Frontal cortex (tissue), 4 donors: ENCODE measurements around the gene CYBC1. TPM values are rescaled to one million over a fixed set of nuclear protein-coding genes. Genes with fewer than 3 reads are reported as not detected.

Experiments
- DNase-seq, 2 donors: peaks; one replicate each; pipeline ENCODE4 v3.0.0; 2012; ENCODE audit warnings: low spot score in 2 of 2
- FAIRE-seq: peaks from 2 replicates; lab custom pipeline; 2012; peaks lifted over from hg19 to GRCh38; lab: Jason Lieb, UNC
- total RNA-seq: library from RNA; depleted of rRNA; stranded (reverse); fragments of >200 nt; gene quantifications from one replicate; pipeline ENCODE4 v1.2.3, GENCODE V29; 2014
- donor health status: control.
- donor health status: control.
- donor health status: control.

The CYBC1 gene
- total RNA-seq, 1 donor from 2014 or later, result 19.2 TPM

DNA sequence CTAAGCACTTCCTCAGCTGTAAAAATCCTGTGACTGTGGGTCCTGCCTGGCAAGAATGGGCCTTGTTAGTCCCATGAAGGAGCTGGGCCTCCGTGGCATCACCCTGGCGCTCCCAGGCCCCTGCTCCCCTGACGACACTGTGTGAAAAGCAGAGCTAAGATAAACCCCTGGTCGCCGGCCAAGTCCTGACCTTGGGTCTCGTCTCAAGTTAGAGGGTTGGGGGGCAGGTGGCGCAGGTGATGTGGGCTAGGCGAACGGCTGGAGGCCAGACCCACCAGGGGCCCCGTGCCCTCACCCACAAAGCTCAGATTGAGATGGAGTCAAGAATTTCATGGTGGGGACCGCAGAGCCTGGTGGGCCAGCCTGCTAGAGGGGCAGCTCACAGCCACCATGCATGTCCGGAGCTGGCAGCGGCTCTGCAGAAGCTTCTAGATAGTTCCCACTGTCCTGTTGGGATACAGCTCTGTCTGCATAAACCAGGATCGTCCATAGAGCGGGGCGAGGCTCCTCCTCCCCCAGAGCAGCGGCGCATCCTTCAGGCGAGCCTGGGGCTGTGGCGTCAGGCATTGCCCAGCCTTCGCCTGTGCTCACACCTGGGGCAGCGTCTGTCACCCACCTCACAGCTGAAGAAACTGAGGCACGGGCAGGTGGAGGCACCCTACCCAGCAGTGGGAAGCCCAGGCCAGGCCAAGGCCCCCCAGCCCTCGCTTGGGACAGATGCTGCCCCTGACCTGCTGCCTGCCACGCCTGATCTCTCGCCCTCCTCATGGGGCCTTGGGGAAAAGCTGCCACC, 12.0 kb downstream of the CYBC1 start:
- FAIRE-seq (no peak), DNase-seq (no peak)

- no peak for DNase-seq
- FAIRE-seq, result no peak
Observed at GRCh38 chr17:82437325-82437668, 13.3 kb downstream of the CYBC1 start.

GRCh38 chr17:82436601-82437324, 13.8 kb downstream of the CYBC1 start:
- DNase-seq, result no peak
- FAIRE-seq, result no peak

DNA sequence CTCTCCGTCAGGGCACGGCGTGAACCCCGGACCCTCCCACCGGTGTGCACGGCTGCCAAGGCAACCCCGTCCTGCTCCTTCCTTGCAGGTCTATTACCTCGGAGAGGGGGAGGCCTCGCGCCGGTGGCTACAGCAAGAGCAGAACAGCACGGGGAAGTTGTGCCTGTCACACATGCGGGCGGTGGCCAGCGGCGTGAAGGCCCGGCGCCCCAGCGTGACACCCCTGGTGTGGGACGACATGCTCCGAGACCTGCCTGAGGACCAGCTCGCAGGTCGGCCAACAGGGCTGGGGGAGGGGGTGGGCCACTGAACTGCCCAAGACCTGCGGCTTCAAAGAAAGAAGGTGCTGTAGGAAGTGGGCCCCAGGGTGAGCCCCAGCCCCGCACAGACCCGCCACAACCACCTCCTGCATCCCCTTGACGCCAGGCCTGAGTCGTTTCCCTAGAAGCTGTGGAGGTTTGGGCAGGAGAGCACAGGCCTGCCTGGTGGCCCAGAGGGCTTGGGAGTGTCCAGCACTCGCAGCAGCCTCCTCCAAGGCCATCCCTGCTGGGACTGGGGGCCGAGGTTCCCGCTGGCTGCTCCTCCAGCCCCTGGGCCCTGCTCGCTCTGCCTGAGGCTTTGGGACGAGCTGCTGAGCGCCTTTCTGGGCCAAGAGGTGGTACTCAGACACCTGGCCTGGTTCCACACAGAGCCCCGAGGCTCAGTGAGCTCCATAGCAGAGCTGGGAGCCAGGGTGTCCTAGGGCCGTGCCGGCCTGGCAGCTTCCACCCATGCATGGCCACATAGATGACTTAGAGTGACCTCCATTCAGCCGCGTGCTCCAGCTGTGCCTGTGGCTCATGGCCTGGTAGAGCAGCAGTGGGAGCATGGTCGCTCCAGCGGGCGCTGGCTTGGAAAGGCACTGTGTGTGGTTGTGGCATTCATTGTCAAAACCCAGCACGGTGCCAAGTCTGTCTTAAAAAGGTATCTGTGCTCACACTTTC, 14.7 kb downstream of the CYBC1 start:
- no peak for FAIRE-seq
- DNase-seq, result no peak

DNA sequence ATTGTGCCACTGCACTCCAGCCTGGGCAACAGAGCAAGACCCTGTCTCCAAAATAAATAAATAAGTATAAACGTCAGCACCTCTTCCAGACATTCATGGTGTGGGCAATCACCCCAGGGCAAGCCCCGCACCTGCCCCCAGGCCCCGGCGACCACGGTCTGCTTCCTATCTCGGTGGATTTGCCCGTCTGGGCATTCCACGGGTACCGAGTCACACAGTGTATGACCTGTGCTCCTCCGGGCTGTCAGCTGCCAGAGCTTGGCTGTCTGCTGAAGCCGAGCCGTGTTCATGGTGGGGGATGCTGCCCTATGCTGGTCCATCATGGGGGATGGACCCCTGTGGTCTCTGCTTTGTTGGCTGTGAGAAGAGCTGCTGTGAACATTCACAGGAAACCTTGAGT, 15.4 kb downstream of the CYBC1 start:
- DNase-seq, result no peak

GRCh38 chr17:82434216-82434565, 16.4 kb downstream of the CYBC1 start:
- no peak for DNase-seq
- FAIRE-seq, result no peak

More for the DNA sequence above, 15.4 kb downstream of the CYBC1 start:
- FAIRE-seq, result no peak

DNA sequence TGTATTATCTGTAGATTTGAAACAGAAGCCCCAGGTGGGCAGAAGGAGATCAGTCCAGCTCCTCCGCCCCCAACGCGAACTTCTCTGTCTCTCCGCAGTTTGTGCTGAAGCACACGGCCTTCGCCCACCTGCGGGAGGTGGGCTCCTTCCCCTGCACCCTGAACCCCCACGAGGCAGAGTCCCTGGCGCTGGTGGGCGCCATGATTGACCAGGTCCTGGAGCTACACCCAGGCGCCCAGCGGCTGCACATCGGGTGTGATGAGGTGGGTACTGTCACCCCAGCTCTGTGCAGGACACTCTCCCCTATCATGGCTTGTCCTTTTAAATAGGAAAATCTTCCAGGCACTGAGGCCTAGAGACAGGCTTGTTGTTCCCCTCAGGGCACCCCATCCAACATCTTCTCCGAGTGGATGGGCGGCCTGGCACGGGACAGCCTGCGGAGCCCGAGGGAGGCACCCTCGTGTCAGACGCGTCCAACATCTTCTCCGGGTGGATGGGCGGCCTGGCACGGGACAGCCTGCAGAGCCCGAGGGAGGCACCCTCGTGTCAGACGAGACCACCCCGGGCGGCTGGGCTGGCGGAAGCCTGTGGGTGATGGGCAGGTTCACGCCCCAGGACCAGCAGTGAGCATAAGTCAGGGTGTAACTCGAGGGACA, 16.9 kb downstream of the CYBC1 start:
- no peak for DNase-seq
- no peak for FAIRE-seq

DNA sequence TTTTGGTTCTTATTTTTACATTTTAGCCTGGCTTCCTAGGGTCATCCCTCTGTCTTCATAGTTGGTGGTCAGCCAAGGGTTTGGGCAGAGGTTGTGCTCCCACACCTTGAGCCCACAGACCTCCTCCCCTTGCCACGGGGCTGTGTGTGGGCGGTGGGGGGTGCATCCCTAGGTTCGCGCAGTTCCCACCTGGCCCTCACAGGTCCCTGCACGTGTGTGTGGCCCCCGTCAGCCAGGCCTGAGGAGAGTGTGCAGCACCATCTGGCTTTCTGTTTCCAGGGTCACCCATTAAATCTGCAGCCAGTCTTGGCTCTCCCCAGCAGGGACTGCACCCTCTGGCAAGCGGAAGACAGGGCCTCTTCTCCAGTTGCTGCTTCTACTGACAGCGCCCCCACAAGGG, 18.5 kb downstream of the CYBC1 start:
- DNase-seq, result no peak
- no peak for FAIRE-seq

DNA sequence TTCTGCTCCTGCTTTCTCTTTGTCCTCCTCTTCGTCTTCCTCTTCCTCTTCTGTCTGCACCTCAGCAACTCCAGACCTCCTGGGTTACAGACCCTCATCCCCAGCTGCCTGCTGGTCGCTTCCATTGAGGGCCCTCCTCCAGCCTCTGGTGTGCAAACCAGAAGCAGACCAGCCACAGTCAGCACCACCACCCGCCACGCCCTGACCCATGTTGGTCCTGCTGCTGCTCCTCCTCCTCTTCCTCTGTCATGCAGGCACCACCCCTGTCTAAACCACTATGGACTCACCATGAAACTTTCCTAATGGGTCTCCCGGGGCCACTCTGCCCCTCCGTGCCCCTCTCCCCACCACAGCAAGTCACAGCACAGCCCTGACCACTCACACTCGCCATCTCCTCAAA, 20.7 kb downstream of the CYBC1 start:
- DNase-seq, result no peak
- no peak for FAIRE-seq

DNA sequence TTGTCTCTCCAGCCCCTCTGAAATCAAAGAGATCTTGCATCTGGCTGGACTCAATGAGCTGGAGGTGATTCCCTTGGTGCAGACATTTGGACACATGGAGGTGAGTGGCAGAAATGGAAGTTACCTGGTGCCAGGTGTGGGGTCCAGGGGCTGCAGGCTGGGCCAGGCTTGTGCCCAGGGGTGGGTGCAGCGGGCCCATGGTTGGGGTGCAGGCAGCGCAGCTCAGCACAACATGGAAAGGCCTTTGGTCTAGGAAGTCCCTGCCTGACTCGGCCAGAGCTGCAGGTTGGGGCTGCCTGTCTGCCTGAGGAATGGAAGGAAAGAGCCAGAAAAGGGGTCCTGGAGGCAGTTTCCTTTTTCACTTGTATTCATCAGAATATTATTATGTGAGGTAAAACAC, 22.0 kb downstream of the CYBC1 start:
- no peak for DNase-seq
- no peak for FAIRE-seq

GRCh38 chr17:82424863-82425159, 25.7 kb downstream of the CYBC1 start:
- FAIRE-seq (no peak), DNase-seq (no peak)

- FAIRE-seq (no peak), DNase-seq (no peak)
Observed at GRCh38 chr17:82424001-82424862, 26.3 kb downstream of the CYBC1 start.

DNA sequence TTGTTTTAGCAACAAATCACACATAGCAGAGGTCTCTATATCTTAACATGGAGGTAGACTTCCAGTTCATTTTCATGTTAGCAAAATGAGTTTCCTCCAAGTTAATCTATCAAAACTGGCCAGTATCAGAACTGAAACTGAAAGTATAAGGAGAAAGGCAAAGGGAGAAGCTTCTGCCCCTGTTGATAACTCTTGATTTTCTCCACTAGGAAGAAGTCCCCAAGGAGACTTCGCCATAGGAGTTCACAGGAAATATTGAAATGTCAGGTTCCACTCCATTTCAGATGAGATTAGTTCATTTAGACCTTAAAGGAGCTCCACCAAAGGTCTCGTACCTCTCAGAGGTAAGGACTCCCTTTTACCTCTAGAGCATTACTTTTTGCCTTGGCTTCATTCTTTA, 31.0 kb downstream of the CYBC1 start:
- DNase-seq, result no peak
- no peak for FAIRE-seq

GRCh38 chr17:82418001-82418986, 32.3 kb downstream of the CYBC1 start, which contains the start of the genes HEXD and OGFOD3:
Gene HEXD (plus strand): TSS chr17:82418347. CDS start chr17:82419800, 1,453 bp downstream.
Gene OGFOD3 (minus strand): TSS chr17:82418586. CDS start chr17:82418485, 101 bp downstream.
- FAIRE-seq (no peak), DNase-seq (peak; percentile 99)

GRCh38 chr17:82416771-82417170, 33.8 kb downstream of the CYBC1 start:
- FAIRE-seq (no peak), DNase-seq (no peak)

DNA sequence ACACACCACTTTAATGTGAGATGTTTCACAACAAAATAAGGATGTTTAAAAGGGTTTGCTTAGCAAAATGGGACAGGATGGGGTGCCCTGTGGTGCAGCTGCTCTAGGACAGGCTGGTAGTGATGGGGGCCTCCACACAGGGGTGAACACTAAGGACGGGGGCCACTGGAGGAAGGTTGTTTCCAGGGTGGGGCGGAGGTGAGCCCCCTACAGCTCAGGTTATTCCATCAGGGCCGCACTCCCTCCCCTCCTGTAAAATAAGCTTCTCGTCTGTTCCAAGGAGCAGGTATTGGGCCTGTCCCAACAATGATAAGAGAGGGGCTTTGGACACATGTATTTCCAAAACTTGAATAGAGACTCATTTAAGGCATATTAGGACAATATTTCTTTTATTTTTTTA, 34.3 kb downstream of the CYBC1 start:
- FAIRE-seq, result no peak

DNA sequence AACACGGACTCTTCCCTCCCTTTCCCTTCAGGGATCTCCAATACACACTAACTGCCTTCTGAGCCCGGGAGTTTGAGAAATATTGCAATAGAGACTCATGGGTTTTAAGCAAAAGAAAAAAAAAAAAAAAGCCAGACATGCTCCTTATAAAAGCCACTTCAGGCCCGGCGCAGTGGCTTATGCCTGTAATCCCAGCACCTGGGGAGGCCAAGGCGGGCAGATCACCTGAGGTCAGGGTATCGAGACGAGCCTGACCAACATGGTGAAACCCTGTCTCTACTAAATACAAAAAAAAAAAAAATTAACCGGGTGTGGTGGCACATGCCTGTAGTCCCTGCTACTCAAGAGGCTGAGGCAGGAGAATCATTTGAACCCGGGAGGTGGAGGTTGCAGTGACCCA, 34.8 kb downstream of the CYBC1 start:
- no peak for FAIRE-seq

More for the DNA sequence above, 34.3 kb downstream of the CYBC1 start:
- DNase-seq, result no peak

DNA sequence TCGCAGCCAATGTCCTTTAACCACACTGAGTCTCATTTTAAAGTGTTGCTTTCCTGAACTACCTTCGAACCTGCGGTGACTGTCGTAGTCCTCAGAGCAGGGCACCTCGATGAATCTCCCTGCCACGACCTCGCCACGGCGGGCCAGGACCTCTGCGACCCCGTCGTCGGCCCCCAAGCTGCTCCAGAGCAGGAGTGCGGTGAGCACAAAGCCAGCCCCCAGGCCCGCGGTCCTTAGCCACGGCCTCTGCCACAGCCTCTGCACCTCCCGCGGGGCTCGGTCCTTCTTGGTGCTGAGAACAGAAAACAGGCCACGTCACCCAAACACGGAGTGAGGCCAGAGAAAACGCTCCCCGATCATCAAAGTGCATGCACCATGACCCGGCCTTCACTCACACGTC, 35.2 kb downstream of the CYBC1 start:
- DNase-seq, result no peak
- FAIRE-seq, result no peak

More for the DNA sequence above, 34.8 kb downstream of the CYBC1 start:
- DNase-seq, result no peak
